HG03558 (cell line): ENCODE results near the gene NFATC1.

Source experiments
- ATAC-seq: cut with Tn5 transposase; IDR thresholded peaks from one replicate; pipeline ENCODE4 v1.9.1; 2021; ENCODE audit warnings: moderate number of reproducible peaks; ENCODE audit not compliant: unreplicated experiment; ENCODE audit errors: extremely low read depth

The NFATC1 gene

DNA sequence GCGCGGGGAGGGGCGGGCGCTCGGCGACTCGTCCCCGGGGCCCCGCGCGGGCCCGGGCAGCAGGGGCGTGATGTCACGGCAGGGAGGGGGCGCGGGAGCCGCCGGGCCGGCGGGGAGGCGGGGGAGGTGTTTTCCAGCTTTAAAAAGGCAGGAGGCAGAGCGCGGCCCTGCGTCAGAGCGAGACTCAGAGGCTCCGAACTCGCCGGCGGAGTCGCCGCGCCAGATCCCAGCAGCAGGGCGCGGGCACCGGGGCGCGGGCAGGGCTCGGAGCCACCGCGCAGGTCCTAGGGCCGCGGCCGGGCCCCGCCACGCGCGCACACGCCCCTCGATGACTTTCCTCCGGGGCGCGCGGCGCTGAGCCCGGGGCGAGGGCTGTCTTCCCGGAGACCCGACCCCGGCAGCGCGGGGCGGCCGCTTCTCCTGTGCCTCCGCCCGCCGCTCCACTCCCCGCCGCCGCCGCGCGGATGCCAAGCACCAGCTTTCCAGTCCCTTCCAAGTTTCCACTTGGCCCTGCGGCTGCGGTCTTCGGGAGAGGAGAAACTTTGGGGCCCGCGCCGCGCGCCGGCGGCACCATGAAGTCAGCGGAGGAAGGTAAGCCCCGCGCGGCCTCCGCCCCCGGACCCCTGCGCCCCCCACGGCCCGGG, at the start of gene NFATC1:
Gene NFATC1, plus strand, starts transcription at position 170 of the 644 bp plus-strand sequence. Its CDS starts 295 bp downstream, at position 465.
- no peak for ATAC-seq

- no peak for ATAC-seq
Measured at GRCh38 chr18:79345981-79346380, 49.7 kb upstream of the NFATC1 start.

- ATAC-seq: no peak
Measured at GRCh38 chr18:79348066-79348465, 47.7 kb upstream of the NFATC1 start.

GRCh38 chr18:79352432-79352831, 43.3 kb upstream of the NFATC1 start:
- ATAC-seq: no peak

DNA sequence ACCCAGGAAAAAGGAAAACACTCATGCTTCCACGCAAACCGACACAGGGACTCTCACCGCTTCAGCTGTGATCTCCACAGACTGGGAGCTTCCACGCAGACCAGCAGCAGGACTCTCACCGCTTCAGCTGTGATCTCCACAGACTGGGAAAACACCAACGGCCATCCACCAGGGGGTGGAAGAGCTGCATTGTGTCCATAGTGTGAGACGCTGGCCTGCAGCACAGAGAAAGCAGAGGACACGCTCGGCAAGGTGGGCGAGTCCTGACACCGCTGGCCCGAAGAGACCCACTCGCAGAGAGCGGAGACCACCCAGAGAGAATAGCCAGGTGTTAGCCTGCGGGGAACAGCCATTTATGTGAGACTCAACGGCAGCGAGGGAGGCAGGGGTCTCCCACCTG, 42.5 kb upstream of the NFATC1 start:
- ATAC-seq: no peak

GRCh38 chr18:79354350-79354749, 41.4 kb upstream of the NFATC1 start:
- no peak for ATAC-seq

GRCh38 chr18:79355433-79356335, 40.0 kb upstream of the NFATC1 start:
- no peak for ATAC-seq

- peak; percentile 92 for ATAC-seq
Measured at GRCh38 chr18:79356435-79356834, 39.3 kb upstream of the NFATC1 start.

GRCh38 chr18:79360933-79361332, 34.8 kb upstream of the NFATC1 start:
- no peak for ATAC-seq

DNA sequence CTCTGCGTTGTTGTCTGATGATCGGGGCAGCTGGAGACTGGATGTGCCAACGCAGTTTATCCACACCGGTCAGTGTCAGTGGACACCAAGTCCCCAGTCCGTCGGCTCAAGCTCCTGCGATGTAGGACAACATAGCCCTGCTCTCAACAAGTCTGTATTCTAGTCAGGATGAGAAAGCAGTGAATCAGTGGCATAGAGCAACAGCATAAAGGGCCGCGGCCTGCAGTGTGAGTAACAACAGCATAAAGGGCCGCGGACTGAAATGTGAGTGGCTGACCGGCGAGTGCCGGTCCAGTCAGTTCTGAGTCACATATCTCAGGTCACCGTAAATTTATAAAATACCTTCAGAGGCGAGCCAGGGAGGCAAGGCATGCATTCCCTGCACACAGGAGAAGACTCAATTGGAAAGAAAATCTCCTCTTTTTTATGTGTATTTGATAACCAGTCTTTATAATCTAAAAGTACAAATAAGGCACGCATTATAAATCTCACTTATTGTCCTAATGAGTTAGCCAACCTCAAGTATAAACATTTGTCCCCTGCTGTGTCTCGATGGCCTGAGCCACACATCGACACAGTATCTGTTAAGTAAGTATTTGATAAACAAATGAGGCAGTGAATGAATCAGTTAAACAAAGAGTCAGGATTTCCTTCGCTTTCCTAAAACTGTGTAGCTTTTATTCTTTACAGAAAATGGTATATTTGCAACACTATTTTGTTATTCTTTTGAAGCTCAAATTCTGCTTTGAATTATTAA, 33.8 kb upstream of the NFATC1 start:
- ATAC-seq: no peak

DNA sequence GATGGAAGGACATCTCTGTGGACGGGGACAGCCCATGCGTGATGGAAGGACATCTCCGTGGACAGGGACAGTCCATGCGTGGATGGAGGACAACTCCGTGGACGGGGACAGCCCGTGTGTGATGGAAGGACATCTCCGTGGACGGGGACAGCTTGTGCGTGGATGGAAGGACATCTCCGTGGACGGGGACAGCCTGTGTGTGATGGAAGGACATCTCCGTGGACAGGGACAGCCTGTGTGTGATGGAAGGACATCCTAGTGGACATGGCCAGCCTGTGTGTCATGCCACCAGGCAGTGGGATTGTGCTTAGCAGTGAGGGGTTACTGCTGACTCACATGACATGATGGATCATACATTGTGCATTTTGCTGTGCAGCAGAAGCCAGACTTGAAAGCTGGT, 30.0 kb upstream of the NFATC1 start:
- ATAC-seq: no peak

- ATAC-seq: no peak
Measured at GRCh38 chr18:79366177-79367094, 29.3 kb upstream of the NFATC1 start.

- ATAC-seq: no peak
Measured at GRCh38 chr18:79367480-79367879, 28.2 kb upstream of the NFATC1 start.

DNA sequence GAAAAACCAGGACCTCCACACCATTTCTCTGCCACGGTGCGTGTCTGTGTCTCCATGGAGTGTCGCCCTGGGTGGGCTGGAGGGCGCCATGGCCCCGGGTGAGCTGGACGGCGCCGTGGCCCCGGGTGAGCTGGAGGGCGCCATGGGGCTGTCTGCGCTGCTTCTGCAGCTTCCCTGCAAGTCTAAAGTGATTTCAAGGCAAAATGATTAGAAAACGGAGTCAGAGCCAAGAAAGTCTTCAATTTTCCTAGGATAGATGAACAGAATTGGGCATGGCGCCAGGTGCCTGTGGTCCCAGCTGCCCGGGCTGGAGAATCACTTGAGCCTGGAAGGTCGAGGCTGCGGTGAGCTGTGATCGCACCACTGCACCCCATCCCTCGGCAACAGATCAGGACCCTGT, 27.7 kb upstream of the NFATC1 start:
- ATAC-seq: no peak

DNA sequence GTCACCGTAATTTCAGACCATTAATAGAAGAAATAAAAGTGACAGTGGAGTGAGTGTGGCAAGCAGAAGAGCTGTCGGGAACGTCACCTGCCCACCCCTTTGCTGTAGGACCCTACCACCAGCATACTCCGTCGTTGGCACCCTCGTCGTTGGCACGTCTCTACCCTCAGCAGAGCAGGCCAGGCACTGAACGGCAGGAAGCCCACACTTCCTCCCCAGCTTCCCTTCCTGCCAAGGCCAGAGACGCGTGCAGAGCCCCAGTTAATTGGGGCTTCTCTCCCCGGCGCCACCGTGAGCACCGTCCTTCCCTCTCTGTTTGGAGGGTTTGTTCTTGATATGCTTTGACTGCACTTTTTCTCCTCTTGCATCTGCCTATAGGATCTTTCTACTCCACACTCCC, 27.0 kb upstream of the NFATC1 start:
- ATAC-seq: no peak

- no peak for ATAC-seq
Measured at GRCh38 chr18:79371561-79372121, 24.1 kb upstream of the NFATC1 start.

DNA sequence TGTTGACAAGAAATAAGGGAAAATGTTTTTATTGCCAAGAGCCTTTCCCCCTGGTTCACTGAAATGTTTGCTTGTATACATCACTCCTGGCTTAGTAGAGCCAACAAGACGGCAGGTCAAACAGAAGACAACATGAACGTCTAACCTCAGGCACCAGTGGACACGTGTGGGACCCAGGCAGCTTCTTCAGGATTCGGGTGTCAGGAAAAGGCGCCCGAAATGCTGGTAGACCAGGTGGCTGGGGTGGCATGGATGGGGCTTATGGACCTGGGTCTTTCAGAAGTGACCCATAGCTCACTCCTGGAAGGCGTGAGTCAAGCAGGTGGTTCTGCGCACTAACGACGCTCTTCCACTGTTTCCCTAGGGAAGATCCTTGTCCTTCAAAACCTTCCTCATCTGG, 23.3 kb upstream of the NFATC1 start:
- no peak for ATAC-seq

DNA sequence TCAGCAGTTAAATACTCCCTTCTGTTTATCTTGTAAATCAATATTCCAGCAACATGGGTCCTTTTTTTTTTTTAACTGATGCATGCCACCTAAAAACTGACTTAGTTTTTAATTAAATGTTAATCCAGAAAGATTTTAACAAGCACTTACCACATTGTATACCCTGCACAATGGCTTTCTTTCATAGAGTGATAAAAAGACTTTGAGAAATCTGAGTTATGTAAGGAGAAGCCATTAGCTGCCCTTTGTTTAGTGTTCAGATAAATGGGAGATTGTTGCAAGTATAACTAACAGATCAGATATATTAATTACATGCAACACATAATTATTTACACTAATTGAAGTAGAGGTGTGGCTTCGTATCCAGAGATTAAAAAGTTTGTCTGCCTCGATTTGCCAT, 22.7 kb upstream of the NFATC1 start:
- no peak for ATAC-seq

DNA sequence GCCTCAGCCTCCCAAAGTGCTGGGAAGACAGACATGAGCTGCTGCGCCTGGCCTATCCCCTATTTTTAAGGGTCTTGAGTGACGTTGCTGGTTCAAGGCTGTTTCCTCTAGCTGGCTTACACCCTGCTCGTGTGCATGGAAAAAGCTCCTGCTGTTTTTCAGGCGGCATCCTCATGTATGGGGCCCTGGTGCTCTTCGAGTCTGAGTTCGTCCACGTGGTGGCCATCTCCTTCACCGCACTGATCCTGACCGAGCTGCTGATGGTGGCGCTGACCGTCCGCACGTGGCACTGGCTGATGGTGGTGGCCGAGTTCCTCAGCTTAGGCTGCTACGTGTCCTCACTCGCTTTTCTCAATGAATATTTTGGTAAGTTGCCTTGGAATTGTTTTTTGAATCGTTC, 22.0 kb upstream of the NFATC1 start:
- no peak for ATAC-seq
